HG02870 (cell line): ENCODE results near the gene DOCK4.

Source experiments
- ATAC-seq: cut with Tn5 transposase; IDR thresholded peaks from one replicate; pipeline ENCODE4 v1.9.1; 2021; ENCODE audit warnings: mild to moderate bottlenecking, moderate library complexity; ENCODE audit not compliant: unreplicated experiment

Gene DOCK4

DNA sequence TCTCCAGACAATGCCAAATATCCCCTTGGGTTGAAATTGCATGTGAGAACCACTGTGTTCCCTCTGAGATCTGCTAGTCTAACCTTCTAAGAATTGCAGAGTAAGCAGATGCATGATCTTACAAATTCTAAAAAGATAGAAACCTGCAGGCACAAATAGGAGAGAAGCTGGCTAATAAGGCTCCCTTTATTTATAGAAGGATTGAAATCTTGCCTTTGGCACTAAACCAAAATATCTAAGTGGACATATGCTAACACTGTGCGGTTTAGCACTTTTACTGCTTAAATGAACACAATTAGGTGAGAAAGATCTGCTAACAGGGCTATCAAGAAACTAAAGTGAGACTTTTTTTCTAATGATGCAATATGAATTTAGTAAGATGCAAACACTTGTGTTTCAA is 225.5 kb downstream of the DOCK4 start:
- no peak for ATAC-seq

DNA sequence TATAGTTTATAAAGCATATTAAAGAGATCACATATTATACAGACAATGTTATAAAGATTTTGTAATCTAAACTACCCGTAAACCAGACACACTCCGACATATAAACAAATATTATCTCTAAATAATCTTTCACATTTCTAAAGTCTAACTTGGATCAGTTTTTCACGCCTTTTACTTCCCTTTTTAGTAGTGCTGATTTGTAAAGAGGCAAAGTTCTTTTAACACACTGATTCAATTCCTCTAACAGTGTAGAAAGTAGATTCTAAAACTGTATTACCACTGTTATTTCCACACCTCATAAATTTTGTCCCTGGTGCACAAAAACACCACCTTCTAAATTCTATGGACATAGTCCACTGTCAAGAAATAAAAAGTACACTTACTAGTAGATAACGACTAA is 230.9 kb downstream of the DOCK4 start:
- no peak for ATAC-seq

- no peak for ATAC-seq
Measured at GRCh38 chr7:111960984-111961383, 245.2 kb downstream of the DOCK4 start.

DNA sequence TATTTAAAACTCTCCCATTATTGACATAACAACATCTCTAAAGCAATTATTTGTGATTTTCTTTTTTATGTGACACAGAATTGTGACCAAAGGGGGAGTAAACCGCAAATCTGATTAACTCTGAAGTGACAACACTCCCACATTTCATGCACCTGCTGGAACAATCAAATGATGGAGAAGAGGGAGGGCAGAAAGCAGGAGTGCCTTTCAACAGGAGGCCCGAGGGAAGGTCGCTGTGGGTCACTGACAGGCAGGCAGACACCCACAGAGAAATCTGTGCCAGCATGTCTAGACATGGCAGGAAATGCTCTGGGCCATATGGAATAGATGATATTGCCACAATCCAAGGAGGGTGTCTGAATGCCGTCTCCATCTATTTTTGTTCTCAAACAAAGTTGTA is 247.3 kb downstream of the DOCK4 start:
- no peak for ATAC-seq

- ATAC-seq: no peak
Measured at GRCh38 chr7:111958431-111958830, 247.8 kb downstream of the DOCK4 start.

DNA sequence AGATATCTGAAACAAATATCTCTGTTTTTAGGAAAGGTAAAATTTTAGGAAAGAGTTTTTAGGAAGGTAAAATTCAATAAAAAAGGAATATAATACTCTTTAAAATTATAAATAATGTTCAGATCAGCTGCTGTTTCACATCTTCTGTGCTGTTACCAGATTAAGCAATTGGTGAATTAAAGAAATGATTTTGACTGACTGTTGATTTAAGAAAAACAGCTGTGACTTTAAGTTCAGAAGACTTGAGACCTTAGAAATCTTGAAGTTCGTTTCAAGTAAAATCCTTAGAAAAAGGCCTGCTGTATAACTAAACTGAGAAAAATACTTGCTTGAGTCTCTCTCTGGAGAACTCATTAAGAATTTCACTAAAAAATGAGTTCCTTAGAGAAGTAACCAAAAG is 250.6 kb downstream of the DOCK4 start:
- ATAC-seq: no peak

DNA sequence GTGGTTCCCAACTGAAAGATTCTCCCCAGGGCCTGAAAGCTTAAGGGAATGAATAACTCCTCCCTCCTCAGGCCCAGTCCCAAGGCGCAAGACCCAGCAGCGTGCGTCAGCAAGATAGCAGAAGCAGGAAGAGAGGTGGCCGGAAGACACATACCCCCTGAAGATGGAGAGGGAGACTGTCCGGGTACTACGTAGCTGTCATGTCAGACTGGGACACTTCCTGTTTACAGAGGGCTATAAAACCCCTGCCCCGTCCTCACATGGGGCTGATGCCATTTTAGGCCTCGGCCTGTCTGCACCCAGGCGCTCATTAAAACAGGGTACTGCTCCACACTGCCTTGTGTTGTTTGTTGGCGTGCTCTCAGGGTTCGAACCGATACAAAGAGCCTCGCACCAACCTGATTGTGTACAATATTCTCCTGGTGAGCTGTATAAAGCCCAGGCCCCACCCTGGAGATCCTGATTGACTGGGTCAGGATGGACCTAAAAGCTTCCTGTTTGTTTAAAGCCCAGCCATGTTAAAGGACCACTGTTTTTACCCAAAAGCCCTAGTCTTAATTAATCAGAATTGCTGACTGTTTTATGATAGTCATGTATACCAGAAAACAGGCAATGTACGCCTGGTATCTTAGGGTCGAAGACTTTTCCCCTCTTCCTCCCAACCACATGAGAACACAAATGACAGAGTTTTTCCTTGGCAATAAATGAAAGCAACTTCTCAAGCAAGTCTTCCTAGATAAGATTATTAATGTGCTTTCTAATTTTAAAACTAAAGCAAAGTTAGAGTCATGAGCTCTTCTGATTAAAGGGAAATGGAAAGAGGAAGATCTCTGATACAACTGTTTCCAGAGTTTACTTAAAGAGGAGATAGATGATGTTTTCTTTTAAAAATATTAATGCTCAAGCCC is 251.5 kb downstream of the DOCK4 start:
- no peak for ATAC-seq

- no peak for ATAC-seq
Measured at GRCh38 chr7:111954056-111954455, 252.1 kb downstream of the DOCK4 start.

DNA sequence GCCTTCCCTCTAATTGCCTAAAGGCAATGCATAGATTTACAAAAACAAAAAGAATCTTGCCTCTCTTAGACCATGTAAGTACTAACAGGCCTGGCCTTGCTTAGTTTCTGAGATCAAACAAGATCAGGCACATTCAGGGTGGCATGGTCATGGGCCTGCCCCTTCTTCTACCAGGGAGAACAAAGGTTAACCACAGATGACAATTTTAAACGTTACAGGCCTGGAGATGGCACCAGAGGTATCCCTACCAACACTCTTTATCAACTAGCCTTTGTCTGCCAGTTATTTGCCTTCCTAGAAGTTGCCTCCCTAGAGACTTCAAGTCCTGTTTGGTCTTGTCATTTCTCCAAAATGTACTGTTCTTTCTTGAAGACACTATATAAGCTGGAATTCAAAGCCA is 252.6 kb downstream of the DOCK4 start:
- ATAC-seq: no peak

DNA sequence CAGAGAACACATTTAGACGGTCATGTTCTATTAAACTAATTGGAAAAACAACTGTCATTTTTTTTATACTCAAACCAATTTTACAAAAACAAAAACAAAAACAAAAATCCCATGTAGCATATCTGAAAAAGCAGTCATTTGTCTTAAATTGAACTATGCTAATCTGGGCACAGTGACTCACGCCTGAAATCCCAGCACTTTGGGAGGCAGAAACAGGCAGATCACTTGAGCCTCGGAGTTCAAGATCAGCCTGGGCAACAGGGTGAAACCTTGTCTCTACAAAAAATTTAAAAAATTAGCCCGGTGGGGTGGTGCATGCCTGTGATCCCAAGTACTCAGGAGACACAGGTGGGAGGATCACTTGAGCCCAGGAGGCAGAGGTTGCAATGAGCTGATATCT is 253.4 kb downstream of the DOCK4 start:
- ATAC-seq: no peak

DNA sequence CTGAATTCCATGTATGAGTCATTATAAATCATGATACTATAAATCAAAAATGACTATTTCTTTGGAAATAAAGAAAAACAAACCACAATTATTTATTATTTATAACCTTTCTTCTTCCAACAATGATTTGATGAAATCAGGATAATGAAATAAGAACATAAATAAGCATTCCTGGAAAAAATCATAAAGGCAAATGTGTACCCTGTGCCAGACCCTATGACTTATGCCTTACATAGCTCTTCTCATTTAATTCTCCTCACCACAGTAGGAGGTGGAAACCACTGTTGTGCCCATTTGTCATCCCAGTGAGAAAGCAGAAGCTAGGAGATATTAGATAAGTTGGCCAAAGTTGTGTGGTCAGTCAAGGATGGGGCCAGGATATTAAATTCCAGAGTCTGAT is 255.1 kb downstream of the DOCK4 start:
- ATAC-seq: no peak

- ATAC-seq: no peak
Measured at GRCh38 chr7:111942450-111943081, 263.6 kb downstream of the DOCK4 start.

DNA sequence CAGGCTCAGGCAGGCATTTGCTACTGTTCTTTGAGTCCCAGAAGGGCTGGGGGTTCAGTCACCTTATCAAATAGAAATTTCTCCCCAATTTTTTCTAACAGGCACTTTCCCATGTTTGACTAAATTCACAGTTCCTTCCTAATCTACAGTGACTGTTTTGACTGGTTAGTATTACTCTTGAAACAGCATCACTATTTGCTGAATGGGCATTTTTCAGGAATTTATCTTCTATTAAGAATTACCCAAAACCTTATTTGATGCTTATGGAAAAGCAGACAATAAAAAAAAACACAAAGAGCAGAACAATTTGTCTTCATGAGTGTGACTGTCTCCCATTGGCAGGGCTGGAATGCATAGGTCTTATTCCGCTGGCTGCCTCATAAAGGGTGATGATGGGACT is 269.0 kb downstream of the DOCK4 start:
- ATAC-seq: no peak

DNA sequence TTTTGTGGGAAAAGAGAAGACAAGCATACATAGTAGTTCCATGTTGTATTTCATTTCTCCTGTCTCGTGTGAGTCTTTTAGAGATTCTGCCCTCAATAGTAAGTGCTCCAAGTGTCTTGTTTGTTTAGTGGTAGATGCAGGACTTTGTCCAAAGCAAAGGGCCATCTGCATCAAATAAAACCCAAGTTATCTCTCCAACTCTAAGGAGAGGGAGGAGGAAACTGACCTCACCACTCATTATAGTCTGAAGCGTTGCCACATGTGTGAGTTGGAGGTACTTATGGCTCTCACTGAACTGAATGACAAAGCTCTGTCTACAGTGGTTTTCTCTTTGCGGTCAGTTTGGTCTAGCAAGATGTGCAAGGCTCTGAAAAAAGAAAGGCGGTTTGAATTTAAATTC is 272.6 kb downstream of the DOCK4 start:
- no peak for ATAC-seq

- no peak for ATAC-seq
Measured at GRCh38 chr7:111931958-111932357, 274.2 kb downstream of the DOCK4 start.

- no peak for ATAC-seq
Measured at GRCh38 chr7:111931016-111931517, 275.1 kb downstream of the DOCK4 start.

GRCh38 chr7:111929264-111929663 is 276.9 kb downstream of the DOCK4 start:
- ATAC-seq: no peak

DNA sequence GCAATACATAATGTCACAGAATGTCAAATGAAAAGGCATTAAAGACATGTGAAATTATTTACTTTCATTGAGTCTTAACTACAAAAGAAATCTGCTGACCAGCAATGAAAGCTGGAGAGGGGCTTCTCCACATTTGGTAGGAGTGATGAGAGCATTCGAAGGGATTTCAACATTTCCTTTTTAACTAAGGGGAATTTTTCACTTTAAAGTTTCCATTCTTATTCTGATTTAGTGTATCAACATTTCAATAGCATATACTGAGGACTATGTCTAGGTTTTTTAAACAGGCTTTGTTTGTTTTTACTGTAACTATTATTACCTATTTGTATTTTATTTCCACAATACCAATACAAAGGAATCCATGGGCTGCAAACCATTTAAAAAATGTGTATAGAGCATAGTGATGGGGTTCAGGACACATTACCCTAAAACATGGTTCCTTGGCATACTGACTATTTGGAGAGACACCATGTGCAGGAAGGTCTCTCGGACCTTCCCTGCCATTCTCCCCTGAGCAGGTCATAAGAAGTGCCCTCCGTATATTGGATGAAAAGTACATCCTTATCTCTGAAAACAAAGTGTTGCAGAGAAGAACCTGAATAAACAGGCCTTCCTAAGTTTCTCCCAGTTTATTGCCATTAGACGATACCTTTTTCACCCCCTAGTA is 278.7 kb downstream of the DOCK4 start:
- no peak for ATAC-seq

DNA sequence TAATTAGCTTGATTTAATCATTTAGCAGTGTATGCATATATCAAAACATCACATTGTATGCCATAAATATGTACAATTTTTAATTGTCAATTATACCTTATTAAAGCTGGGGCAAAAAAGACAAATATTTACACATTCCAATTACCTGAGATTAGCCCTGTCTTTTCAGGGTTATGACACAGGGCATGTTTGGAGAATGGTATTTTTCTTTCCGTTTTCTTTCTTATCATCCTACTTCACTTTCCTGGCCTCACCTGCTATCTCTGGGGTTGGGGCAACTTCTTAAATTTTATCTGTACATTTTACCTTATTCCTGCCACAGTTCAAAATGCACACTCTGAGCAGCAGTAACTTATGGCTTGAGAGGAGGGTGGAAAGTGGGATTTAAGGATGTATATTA is 285.9 kb downstream of the DOCK4 start:
- no peak for ATAC-seq

GRCh38 chr7:111919631-111920179 is 286.5 kb downstream of the DOCK4 start:
- no peak for ATAC-seq

- no peak for ATAC-seq
Measured at GRCh38 chr7:111919164-111919563, 287.0 kb downstream of the DOCK4 start.
